H9 (cell line): Measurements from ENCODE around the gene RBMS3. TPM values are rescaled to one million over a fixed set of nuclear protein-coding genes. Genes with fewer than 3 reads are reported as not detected.

ENCODE experiments used
- DNase-seq: peaks from one replicate; pipeline ENCODE4 v3.0.0-alpha.2; 2017
- H2AFZ ChIP-seq: one replicate; pipeline ENCODE4 v1.6.1; 2013; ENCODE audit warnings: mild to moderate bottlenecking, low read length, control low read depth, moderate library complexity
- H2AK5ac ChIP-seq: 2 replicates; pipeline ENCODE4 v1.6.1; 2013; ENCODE audit warnings: low read length, control low read depth, mixed read lengths; ENCODE audit not compliant: insufficient read length
- H2BK120ac ChIP-seq: one replicate; pipeline ENCODE4 v1.6.1; 2013; ENCODE audit warnings: low read depth, mild to moderate bottlenecking, low read length, control low read depth, inconsistent platforms; ENCODE audit not compliant: poor library complexity, severe bottlenecking
- H2BK12ac ChIP-seq: 2 replicates; pipeline ENCODE4 v1.6.1; 2013; ENCODE audit warnings: low read length, control low read depth, mixed read lengths, low read depth; ENCODE audit not compliant: insufficient read length
- H2BK15ac ChIP-seq: 2 replicates; pipeline ENCODE4 v1.6.1; 2013; ENCODE audit warnings: low read depth, low read length, control low read depth
- H2BK20ac ChIP-seq: one replicate; pipeline ENCODE4 v1.6.1; 2013; ENCODE audit warnings: low read depth, mild to moderate bottlenecking, low read length, control low read depth, inconsistent platforms; ENCODE audit not compliant: poor library complexity, severe bottlenecking
- H2BK5ac ChIP-seq: 2 replicates; pipeline ENCODE4 v1.6.1; 2013; ENCODE audit warnings: low read length, control low read depth, mixed read lengths; ENCODE audit not compliant: insufficient read length
- H3K14ac ChIP-seq: 2 replicates; pipeline ENCODE4 v1.6.1; 2013; ENCODE audit warnings: low read length, control low read depth; ENCODE audit not compliant: insufficient read depth
- H3K18ac ChIP-seq: 2 replicates; pipeline ENCODE4 v1.6.1; 2013; ENCODE audit warnings: low read depth, mild to moderate bottlenecking, mixed read lengths, low read length, control low read depth; ENCODE audit not compliant: insufficient read length
- H3K23ac ChIP-seq: 2 replicates; pipeline ENCODE4 v1.6.1; 2013; ENCODE audit warnings: low read length, control low read depth, mixed read lengths, low read depth; ENCODE audit not compliant: insufficient read length
- H3K23me2 ChIP-seq: 2 replicates; pipeline ENCODE4 v1.6.1; 2013; ENCODE audit warnings: low read depth, mild to moderate bottlenecking, mixed read lengths, low read length, control low read depth; ENCODE audit not compliant: insufficient read length, poor library complexity, severe bottlenecking
- H3K27ac ChIP-seq: 2 replicates; pipeline ENCODE4 v1.5.1; 2013; ENCODE audit warnings: low read length, control low read depth, mixed read lengths, low read depth; ENCODE audit not compliant: insufficient read length
- H3K27me3 ChIP-seq: 2 replicates; pipeline ENCODE4 v1.6.1; 2013; ENCODE audit warnings: low read length, control low read depth, inconsistent platforms; ENCODE audit not compliant: insufficient read depth
- H3K4ac ChIP-seq: 2 replicates; pipeline ENCODE4 v1.6.1; 2013; ENCODE audit warnings: low read depth, mild to moderate bottlenecking, control low read depth, inconsistent platforms, low read length, moderate library complexity
- H3K4me1 ChIP-seq: 2 replicates; pipeline ENCODE4 v1.6.1; 2013; ENCODE audit warnings: low read length, control low read depth, inconsistent platforms; ENCODE audit not compliant: insufficient read depth
- H3K4me2 ChIP-seq: 2 replicates; pipeline ENCODE4 v1.6.1; 2013; ENCODE audit warnings: low read length, control low read depth, mixed read lengths; ENCODE audit not compliant: insufficient read length, insufficient read depth
- H3K56ac ChIP-seq: 2 replicates; pipeline ENCODE4 v1.6.1; 2013; ENCODE audit warnings: low read depth, mild to moderate bottlenecking, mixed read lengths, low read length, control low read depth; ENCODE audit not compliant: insufficient read length
- H3K79me1 ChIP-seq: 2 replicates; pipeline ENCODE4 v1.6.1; 2013; ENCODE audit warnings: low read depth, mild to moderate bottlenecking, moderate library complexity, low read length, control low read depth, inconsistent platforms; ENCODE audit not compliant: insufficient read depth, poor library complexity, severe bottlenecking
- H3K79me2 ChIP-seq: 2 replicates; pipeline ENCODE4 v1.6.1; 2013; ENCODE audit warnings: low read length, control low read depth, inconsistent platforms; ENCODE audit not compliant: insufficient read depth
- H3K9ac ChIP-seq: 2 replicates; pipeline ENCODE4 v1.6.1; 2013; ENCODE audit warnings: low read length, control low read depth, mixed read lengths; ENCODE audit not compliant: insufficient read length; ENCODE audit errors: extremely low read depth
- H3K9me3 ChIP-seq: one replicate; pipeline ENCODE4 v1.6.1; 2013; ENCODE audit warnings: low read depth, low read length, inconsistent platforms; ENCODE audit not compliant: control insufficient read depth
- H3T11ph ChIP-seq: one replicate; pipeline ENCODE4 v1.6.1; 2013; ENCODE audit warnings: mild to moderate bottlenecking, low read length, control low read depth, inconsistent platforms
- H4K20me1 ChIP-seq: one replicate; pipeline ENCODE4 v1.6.1; 2013; ENCODE audit not compliant: control insufficient read depth, insufficient read length, insufficient read depth
- H4K5ac ChIP-seq: 2 replicates; pipeline ENCODE4 v1.6.1; 2013; ENCODE audit warnings: low read depth, mild to moderate bottlenecking, mixed read lengths, low read length, control low read depth; ENCODE audit not compliant: insufficient read length
- H4K8ac ChIP-seq: replicated peaks from 2 replicates; pipeline ENCODE4 v1.6.1; 2013; ENCODE audit warnings: low read length, control low read depth, mixed read lengths, low read depth; ENCODE audit not compliant: insufficient read length
- H4K91ac ChIP-seq: 2 replicates; pipeline ENCODE4 v1.6.1; 2013; ENCODE audit warnings: low read depth, mild to moderate bottlenecking, moderate library complexity, mixed read lengths, low read length, control low read depth; ENCODE audit not compliant: insufficient read length
- H3K27ac Mint-ChIP-seq, 3 experiments: 2 replicates in 2 of 3; 3 replicates in 1 of 3; pipeline ENCODE4 v1.8.0; 2020 to 2021; ENCODE audit warnings: mixed read lengths in 3 of 3, mild to moderate bottlenecking in 1 of 3, moderate library complexity in 1 of 3
- H3K27me3 Mint-ChIP-seq: 2 replicates; pipeline ENCODE4 v1.8.0; 2021; ENCODE audit warnings: low read depth, mild to moderate bottlenecking, moderate library complexity, mixed read lengths
- H3K36me3 Mint-ChIP-seq, 3 experiments: 2 replicates in 2 of 3; 3 replicates in 1 of 3; pipeline ENCODE4 v1.8.0; 2020 to 2021; ENCODE audit warnings: low read depth in 3 of 3, mixed read lengths in 3 of 3; ENCODE audit not compliant: insufficient read depth in 1 of 3
- H3K4me1 Mint-ChIP-seq, 2 experiments: 2 replicates each; pipeline ENCODE4 v1.8.0; 2020; ENCODE audit warnings: mixed read lengths in 2 of 2
- H3K4me3 Mint-ChIP-seq, 2 experiments: 2 replicates in 1 of 2; 3 replicates in 1 of 2; pipeline ENCODE4 v1.8.0; 2020 to 2021; ENCODE audit warnings: mild to moderate bottlenecking in 2 of 2, mixed read lengths in 2 of 2, moderate library complexity in 1 of 2
- H3K9me3 Mint-ChIP-seq, 2 experiments: 2 replicates in 1 of 2; 3 replicates in 1 of 2; pipeline ENCODE4 v1.8.0; 2020; ENCODE audit warnings: mild to moderate bottlenecking in 2 of 2, mixed read lengths in 2 of 2, moderate library complexity in 1 of 2
- CTCF ChIP-seq: fragments of 200-600 bp; sonication (generic); conservative IDR thresholded peaks from 3 replicates; pipeline ENCODE4 v1.8.0; 2021; ENCODE audit warnings: antibody characterized with exemption, mild to moderate bottlenecking
- WGBS: extraction: QIAGEN DNeasy Blood & Tissue Kit; methylation state at CpG from one replicate; pipeline ENCODE4 v1.1.7; 2013; ENCODE audit warnings: missing lambda C conversion rate, low lambda C conversion rate, mixed read lengths; ENCODE audit not compliant: insufficient read length; ENCODE audit errors: extremely low coverage; 5-methylcytosine and 5-hydroxymethylcytosine counted together
- total RNA-seq: library from RNA; stranded (reverse); gene quantifications from 2 replicates; pipeline ENCODE4 v1.2.1, GENCODE V29; 2021

Gene RBMS3
- total RNA-seq, 1 experiment from 2014 or later, result 8.1 TPM

- no peak for DNase-seq
Measured at GRCh38 chr3:29420106-29420505, 139.2 kb downstream of the RBMS3 start.

More at GRCh38 chr3:29420106-29420505, 139.2 kb downstream of the RBMS3 start:
- Mint-ChIP-seq H3K4me1 (peaks cover 14 to 15% of the 10 kb centered on the region in 2 experiments), H3K27ac (no peak overlapping the region), H3K27me3 (no peaks in the 10 kb centered on the region), H3K9me3 (no peaks in the 10 kb centered on the region), H3K36me3 (no peaks in the 10 kb centered on the region; a peak in 1 of 7 replicates), H3K4me3 (no peak overlapping the region)
- Histone ChIP-seq H3K56ac (no peak overlapping the region), H3K27me3 (no peaks in the 10 kb centered on the region), H3K4me2 (no peak overlapping the region), H2BK12ac (no peak overlapping the region), H4K91ac (no peak overlapping the region), H2BK5ac (no peak overlapping the region), H2BK20ac (no peak overlapping the region), H3K4me1 (peaks cover 3% of the 10 kb centered on the region; the same call in 1 of the 2 replicates), H3K9ac (no peak overlapping the region), H3T11ph (no peak overlapping the region), H3K23me2 (no peaks in the 10 kb centered on the region), H2AK5ac (no peak overlapping the region), H4K8ac (no peak overlapping the region), H4K20me1 (no peaks in the 10 kb centered on the region), H3K18ac (no peak overlapping the region), H3K27ac (no peak overlapping the region), H3K14ac (no peak overlapping the region), H3K4ac (no peak overlapping the region), H2BK120ac (no peak overlapping the region), H4K5ac (no peak overlapping the region), H3K79me2 (no peaks in the 10 kb centered on the region), H3K23ac (no peak overlapping the region), H2BK15ac (no peak overlapping the region), H3K79me1 (no peaks in the 10 kb centered on the region), H3K9me3 (no peaks in the 10 kb centered on the region), H2AFZ (no peak overlapping the region)
- no CpG with 5 or more reads among the region's 6 CpGs for WGBS
- TF ChIP-seq CTCF, result no peak
